ENCODE data around the gene XNDC1N. TPM values are rescaled to one million over a fixed set of nuclear protein-coding genes. Genes with fewer than 3 reads are reported as not detected.

Gene XNDC1N
- total and polyA plus RNA-seq, 2 of the 13 experiments (the other 11 are each of a cell fraction or from before 2014, with no cell fraction given) = 3.4 to 7.5 TPM

GRCh38 chr11:71947498-71947897 lies 19.1 kb upstream of the XNDC1N start (continued):
- no peak for TF ChIP-seq FIP1L1 (IDR thresholded peaks at IDR 0.05; ENCODE audit: borderline replicate concordance, insufficient read depth, low read depth, low read length)
- TF ChIP-seq SAP130 (CRISPR knock-in tag; IDR thresholded peaks at IDR 0.05; ENCODE audit: low read depth) = peak; percentile 88
- peak; percentile 52; the same call in 1 of the 2 replicates for TF ChIP-seq MIER2 (CRISPR knock-in tag; IDR thresholded peaks at IDR 0.05)
- TF ChIP-seq MAFK (conservative IDR thresholded peaks at IDR 0.05 in 1 of 2, IDR thresholded peaks at IDR 0.05 in 1 of 2; ENCODE audit: low read length in 2 of 2) = peak in 1 of 2 experiments; percentile 58; a peak in 1 of 4 replicates
- TF ChIP-seq ZNF549 (CRISPR knock-in tag; IDR thresholded peaks at IDR 0.05) = no peak
- peak; percentile 78; the same call in 1 of the 2 replicates for TF ChIP-seq ZBED4 (CRISPR knock-in tag; IDR thresholded peaks at IDR 0.05; ENCODE audit: borderline replicate concordance)
- 0 out of 2 replicates have a peak, but pooled peaks have one; percentile 42 for TF ChIP-seq CENPBD1 (CRISPR knock-in tag; IDR thresholded peaks at IDR 0.05; ENCODE audit: borderline replicate concordance, low read depth)
- no peak for TF ChIP-seq MBNL3 (CRISPR knock-in tag; conservative IDR thresholded peaks at IDR 0.05)
- no peak for TF ChIP-seq HNRNPLL (IDR thresholded peaks at IDR 0.05; ENCODE audit: low read depth, low read length, poor library complexity, severe bottlenecking)
- no peak for TF ChIP-seq REXO4 (CRISPR knock-in tag; IDR thresholded peaks at IDR 0.05; ENCODE audit: borderline replicate concordance)
- TF ChIP-seq ZNF326 (CRISPR knock-in tag; IDR thresholded peaks at IDR 0.05; ENCODE audit: borderline replicate concordance) = no peak
- peak; percentile 34; the same call in 1 of the 2 replicates for TF ChIP-seq ATF1 (CRISPR knock-in tag; IDR thresholded peaks at IDR 0.05)
- peak; percentile 31 for TF ChIP-seq XRCC5 (optimal IDR thresholded peaks at IDR 0.05; ENCODE audit: low read length)
- TF ChIP-seq SP140L (CRISPR knock-in tag; IDR thresholded peaks at IDR 0.05; ENCODE audit: borderline replicate concordance) = no peak
- TF ChIP-seq GLI4 (CRISPR knock-in tag; IDR thresholded peaks at IDR 0.05; ENCODE audit: borderline replicate concordance) = no peak
- no peak for TF ChIP-seq ETS1 (CRISPR knock-in tag; IDR thresholded peaks at IDR 0.05)
- TF ChIP-seq NR2F6 (IDR thresholded peaks at IDR 0.05) = peak; percentile 95
- peak; percentile 95 for TF ChIP-seq NR2F6 (CRISPR knock-in tag; IDR thresholded peaks at IDR 0.05)
- TF ChIP-seq IKZF4 (CRISPR knock-in tag; IDR thresholded peaks at IDR 0.05; ENCODE audit: borderline replicate concordance, low read depth, not compliant biosample characterization) = no peak
- TF ChIP-seq SRY (CRISPR knock-in tag; IDR thresholded peaks at IDR 0.05) = no peak
- no peak for TF ChIP-seq NFIB (CRISPR knock-in tag; IDR thresholded peaks at IDR 0.05; ENCODE audit: borderline replicate concordance)
- TF ChIP-seq, protein P1, sequence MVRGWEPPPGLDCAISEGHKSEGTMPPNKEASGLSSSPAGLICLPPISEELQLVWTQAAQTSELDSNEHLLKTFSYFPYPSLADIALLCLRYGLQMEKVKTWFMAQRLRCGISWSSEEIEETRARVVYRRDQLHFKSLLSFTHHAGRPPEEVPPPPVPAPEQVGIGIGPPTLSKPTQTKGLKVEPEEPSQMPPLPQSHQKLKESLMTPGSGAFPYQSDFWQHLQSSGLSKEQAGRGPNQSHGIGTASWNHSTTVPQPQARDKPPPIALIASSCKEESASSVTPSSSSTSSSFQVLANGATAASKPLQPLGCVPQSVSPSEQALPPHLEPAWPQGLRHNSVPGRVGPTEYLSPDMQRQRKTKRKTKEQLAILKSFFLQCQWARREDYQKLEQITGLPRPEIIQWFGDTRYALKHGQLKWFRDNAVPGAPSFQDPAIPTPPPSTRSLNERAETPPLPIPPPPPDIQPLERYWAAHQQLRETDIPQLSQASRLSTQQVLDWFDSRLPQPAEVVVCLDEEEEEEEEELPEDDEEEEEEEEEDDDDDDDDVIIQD (CRISPR knock-in tag; IDR thresholded peaks at IDR 0.05; ENCODE audit: low read depth) = peak; percentile 81
- peak; percentile 59; the same call in 1 of the 2 replicates for TF ChIP-seq ZKSCAN8 (CRISPR knock-in tag; IDR thresholded peaks at IDR 0.05; ENCODE audit: borderline replicate concordance)
- no peak for TF ChIP-seq ZNF761 (CRISPR knock-in tag; conservative IDR thresholded peaks at IDR 0.05)
- TF ChIP-seq KDM6A (CRISPR knock-in tag; IDR thresholded peaks at IDR 0.05; ENCODE audit: low read depth) = peak; percentile 77
- peak; percentile 63; the same call in 1 of the 2 replicates for TF ChIP-seq KDM3A (CRISPR knock-in tag; IDR thresholded peaks at IDR 0.05; ENCODE audit: low read depth)
